Measurements from ENCODE around the gene SKP1.

SKP1 gene

GRCh38 chr5:134113902-134114875, 62.6 kb downstream of the SKP1 start, which contains the start of gene TCF7:
TCF7 (plus strand) TSS chr5:134114681; CDS start chr5:134114907, 226 bp downstream.
- Histone ChIP-seq H3K27me3 (ENCODE audit: insufficient read depth, low read length, poor library complexity, severe bottlenecking) (no peaks in the 10 kb centered on the region), H3K4me2 (ENCODE audit: low read depth, low read length, poor library complexity, severe bottlenecking) (no peak within 1 kb of the TSS), H3K9me2 (replicated peaks; ENCODE audit: low read depth, low read length) (no peaks in the 10 kb centered on the region), H3F3A (ENCODE audit: low read depth) (no peaks in the 10 kb centered on the region), H3K36me3 (ENCODE audit: insufficient read depth, low read length) (no peaks in the 10 kb centered on the region), H2AFZ (ENCODE audit: low read length) (no peak within 1 kb of the TSS), H4K20me1 (ENCODE audit: insufficient read depth, low read length, poor library complexity, severe bottlenecking) (no peaks in the 10 kb centered on the region), H3K9ac (ENCODE audit: low read depth, low read length, poor library complexity, severe bottlenecking) (no peak within 1 kb of the TSS), H3K4me1 (ENCODE audit: insufficient read depth, low read length, poor library complexity, severe bottlenecking) (no peaks in the 10 kb centered on the region), H3K4me3 (ENCODE audit: low read length, poor library complexity, severe bottlenecking) (no peak within 1 kb of the TSS), H3K79me2 (ENCODE audit: insufficient read depth, low read length) (no peaks in the 10 kb centered on the region), H3K9me3 (ENCODE audit: insufficient read depth, low read depth, low read length) (no peaks in the 10 kb centered on the region)
- TF ChIP-seq EZH2phosphoT487 (IDR thresholded peaks at IDR 0.05; ENCODE audit: borderline replicate concordance) (no peak), CTCF (conservative IDR thresholded peaks at IDR 0.05; ENCODE audit: low read length) (no peak)

GRCh38 chr5:134113363-134113889, 63.3 kb downstream of the SKP1 start:
- H3K4me2 ChIP-seq (ENCODE audit: low read depth, low read length, poor library complexity, severe bottlenecking): no peak overlapping the region
- no peak for TF ChIP-seq EZH2phosphoT487 (IDR thresholded peaks at IDR 0.05; ENCODE audit: borderline replicate concordance)
- H3K4me3 ChIP-seq (ENCODE audit: low read length, poor library complexity, severe bottlenecking): no peak overlapping the region

GRCh38 chr5:134112726-134113362, 63.9 kb downstream of the SKP1 start:
- Histone ChIP-seq H3F3A (ENCODE audit: low read depth) (no peaks in the 10 kb centered on the region), H3K9ac (ENCODE audit: low read depth, low read length, poor library complexity, severe bottlenecking) (no peak overlapping the region), H3K4me1 (ENCODE audit: insufficient read depth, low read length, poor library complexity, severe bottlenecking) (no peaks in the 10 kb centered on the region), H3K9me2 (replicated peaks; ENCODE audit: low read depth, low read length) (no peaks in the 10 kb centered on the region), H3K27me3 (ENCODE audit: insufficient read depth, low read length, poor library complexity, severe bottlenecking) (no peaks in the 10 kb centered on the region), H3K79me2 (ENCODE audit: insufficient read depth, low read length) (no peaks in the 10 kb centered on the region), H3K4me3 (ENCODE audit: low read length, poor library complexity, severe bottlenecking) (no peak overlapping the region), H3K36me3 (ENCODE audit: insufficient read depth, low read length) (no peaks in the 10 kb centered on the region), H3K4me2 (ENCODE audit: low read depth, low read length, poor library complexity, severe bottlenecking) (no peak overlapping the region), H4K20me1 (ENCODE audit: insufficient read depth, low read length, poor library complexity, severe bottlenecking) (no peaks in the 10 kb centered on the region), H2AFZ (ENCODE audit: low read length) (no peak overlapping the region), H3K9me3 (ENCODE audit: insufficient read depth, low read depth, low read length) (no peaks in the 10 kb centered on the region)
- TF ChIP-seq EZH2phosphoT487 (IDR thresholded peaks at IDR 0.05; ENCODE audit: borderline replicate concordance): no peak
- TF ChIP-seq CTCF (conservative IDR thresholded peaks at IDR 0.05; ENCODE audit: low read length): no peak

More at GRCh38 chr5:134113363-134113889, 63.3 kb downstream of the SKP1 start:
- Histone ChIP-seq H3K4me1 (ENCODE audit: insufficient read depth, low read length, poor library complexity, severe bottlenecking) (no peaks in the 10 kb centered on the region), H3K9me3 (ENCODE audit: insufficient read depth, low read depth, low read length) (no peaks in the 10 kb centered on the region), H3K9me2 (replicated peaks; ENCODE audit: low read depth, low read length) (no peaks in the 10 kb centered on the region), H3K27me3 (ENCODE audit: insufficient read depth, low read length, poor library complexity, severe bottlenecking) (no peaks in the 10 kb centered on the region), H4K20me1 (ENCODE audit: insufficient read depth, low read length, poor library complexity, severe bottlenecking) (no peaks in the 10 kb centered on the region), H3K36me3 (ENCODE audit: insufficient read depth, low read length) (no peaks in the 10 kb centered on the region), H3K9ac (ENCODE audit: low read depth, low read length, poor library complexity, severe bottlenecking) (no peak overlapping the region), H2AFZ (ENCODE audit: low read length) (no peak overlapping the region), H3F3A (ENCODE audit: low read depth) (no peaks in the 10 kb centered on the region), H3K79me2 (ENCODE audit: insufficient read depth, low read length) (no peaks in the 10 kb centered on the region)

Measured in Loucy (cell line).